ENCODE measurements around the gene SLC24A3.

DNA sequence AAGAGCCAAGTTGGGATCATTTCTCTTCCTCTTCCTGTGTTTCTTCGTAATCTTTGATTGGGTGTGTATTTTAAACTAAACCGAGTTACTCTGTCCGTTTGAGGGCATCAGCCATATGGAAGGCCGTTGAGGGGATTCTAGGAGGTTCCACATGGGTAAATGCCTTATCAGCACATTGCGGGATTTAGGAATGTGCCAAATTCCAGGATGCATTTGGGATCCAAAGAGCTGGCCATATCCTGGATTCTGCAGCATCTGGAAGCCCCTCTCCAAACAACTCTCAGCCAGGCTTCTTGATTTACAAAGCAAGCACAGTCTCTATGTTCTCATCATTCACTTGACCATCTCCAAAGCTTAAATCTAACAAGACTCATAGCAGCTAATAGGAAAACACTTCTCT lies 478.0 kb downstream of the SLC24A3 start:
- no peak for TF ChIP-seq EZH2phosphoT487 (IDR thresholded peaks at IDR 0.05; ENCODE audit: borderline replicate concordance)
- TF ChIP-seq, protein P1, sequence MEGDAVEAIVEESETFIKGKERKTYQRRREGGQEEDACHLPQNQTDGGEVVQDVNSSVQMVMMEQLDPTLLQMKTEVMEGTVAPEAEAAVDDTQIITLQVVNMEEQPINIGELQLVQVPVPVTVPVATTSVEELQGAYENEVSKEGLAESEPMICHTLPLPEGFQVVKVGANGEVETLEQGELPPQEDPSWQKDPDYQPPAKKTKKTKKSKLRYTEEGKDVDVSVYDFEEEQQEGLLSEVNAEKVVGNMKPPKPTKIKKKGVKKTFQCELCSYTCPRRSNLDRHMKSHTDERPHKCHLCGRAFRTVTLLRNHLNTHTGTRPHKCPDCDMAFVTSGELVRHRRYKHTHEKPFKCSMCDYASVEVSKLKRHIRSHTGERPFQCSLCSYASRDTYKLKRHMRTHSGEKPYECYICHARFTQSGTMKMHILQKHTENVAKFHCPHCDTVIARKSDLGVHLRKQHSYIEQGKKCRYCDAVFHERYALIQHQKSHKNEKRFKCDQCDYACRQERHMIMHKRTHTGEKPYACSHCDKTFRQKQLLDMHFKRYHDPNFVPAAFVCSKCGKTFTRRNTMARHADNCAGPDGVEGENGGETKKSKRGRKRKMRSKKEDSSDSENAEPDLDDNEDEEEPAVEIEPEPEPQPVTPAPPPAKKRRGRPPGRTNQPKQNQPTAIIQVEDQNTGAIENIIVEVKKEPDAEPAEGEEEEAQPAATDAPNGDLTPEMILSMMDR (conservative IDR thresholded peaks at IDR 0.05; ENCODE audit: low read length): no peak
